Neural cell (in vitro differentiated cells): ENCODE measurements around the gene KLHDC8B. TPM values are rescaled to one million over a fixed set of nuclear protein-coding genes. Genes with fewer than 3 reads are reported as not detected.

Experiments used
- H2AFZ ChIP-seq: fragments of 200-600, 300-800 bp; sonication (generic), shearing (Covaris generic); 2 replicates; pipeline ENCODE4 v1.6.0; 2014; ENCODE audit warnings: low read depth, mild to moderate bottlenecking, antibody characterized with exemption, low read length, moderate library complexity
- H3F3A ChIP-seq: fragments of 200-600 bp; shearing (Covaris generic); 2 replicates; pipeline ENCODE4 v1.6.1; 2016; ENCODE audit warnings: mild to moderate bottlenecking, moderate library complexity, mixed read lengths, antibody characterized with exemption, low read length; ENCODE audit not compliant: insufficient read depth, poor library complexity, severe bottlenecking
- H3K27ac ChIP-seq: fragments of 200-600, 300-800 bp; sonication (generic), shearing (Covaris generic); 2 replicates; pipeline ENCODE4 v1.5.1; 2014; ENCODE audit warnings: mild to moderate bottlenecking, low read length, moderate library complexity
- H3K27me3 ChIP-seq: fragments of 300-800, 200-600 bp; sonication (generic), shearing (Covaris generic); 2 replicates; pipeline ENCODE4 v1.6.0; 2014; ENCODE audit warnings: mild to moderate bottlenecking, low read depth, low read length, moderate library complexity; ENCODE audit not compliant: insufficient read depth
- H3K36me3 ChIP-seq: fragments of 300-800, 200-600 bp; sonication (generic), shearing (Covaris generic); 2 replicates; pipeline ENCODE4 v1.5.1; 2014; ENCODE audit warnings: mild to moderate bottlenecking, antibody characterized with exemption, low read length, moderate library complexity; ENCODE audit not compliant: insufficient read depth
- H3K4me2 ChIP-seq: fragments of 300-800, 200-600 bp; sonication (generic), shearing (Covaris generic); 2 replicates; pipeline ENCODE4 v1.6.0; 2014; ENCODE audit warnings: mild to moderate bottlenecking, low read length
- H3K4me3 ChIP-seq: fragments of 300-800, 200-600 bp; sonication (generic), shearing (Covaris generic); 2 replicates; pipeline ENCODE4 v1.5.1; 2014; ENCODE audit warnings: mild to moderate bottlenecking, low read length, moderate library complexity
- H3K79me2 ChIP-seq: fragments of 200-600 bp; shearing (Covaris generic); replicated peaks from 2 replicates; pipeline ENCODE4 v1.6.0; 2014; ENCODE audit warnings: mild to moderate bottlenecking, low read length, moderate library complexity; ENCODE audit not compliant: insufficient read depth
- H3K9ac ChIP-seq: fragments of 300-800, 200-600 bp; sonication (generic), shearing (Covaris generic); 2 replicates; pipeline ENCODE4 v1.6.1; 2016; ENCODE audit warnings: mild to moderate bottlenecking, low read length, mixed read lengths
- H3K9me2 ChIP-seq: fragments of 200-600 bp; shearing (Covaris generic); 2 replicates; pipeline ENCODE4 v1.6.1; 2016; ENCODE audit warnings: mild to moderate bottlenecking, low read length, mixed read lengths; ENCODE audit not compliant: insufficient read depth
- H3K9me3 ChIP-seq: fragments of 200-600, 300-800 bp; sonication (generic), shearing (Covaris generic); 2 replicates; pipeline ENCODE4 v1.6.1; 2016; ENCODE audit warnings: mild to moderate bottlenecking, mixed run types, low read length, moderate library complexity, mixed read lengths
- H4K20me1 ChIP-seq: fragments of 200-600 bp; shearing (Covaris generic); 2 replicates; pipeline ENCODE4 v1.6.1; 2016; ENCODE audit warnings: mild to moderate bottlenecking, mixed run types; ENCODE audit not compliant: insufficient read depth
- CTCF ChIP-seq: fragments of 450-650 bp; IDR thresholded peaks from 2 replicates; pipeline ENCODE4 v1.5.1; 2014; ENCODE audit warnings: antibody characterized with exemption, mild to moderate bottlenecking, moderate library complexity; ENCODE audit not compliant: poor library complexity, severe bottlenecking
- EP300 ChIP-seq: fragments of 450-650 bp; conservative IDR thresholded peaks from 2 replicates; pipeline ENCODE4 v1.6.1; 2014; ENCODE audit warnings: antibody characterized with exemption, mild to moderate bottlenecking, moderate library complexity; ENCODE audit not compliant: poor library complexity, severe bottlenecking
- EZH2 ChIP-seq: fragments of 200-600, 300-800 bp; shearing (Covaris generic), sonication (generic); IDR thresholded peaks from 2 replicates; pipeline ENCODE4 v1.6.1; 2014; ENCODE audit warnings: antibody characterized with exemption, low read length, borderline replicate concordance, mild to moderate bottlenecking; ENCODE audit not compliant: insufficient read depth, poor library complexity, severe bottlenecking
- MXI1 ChIP-seq: fragments of 450-650 bp; conservative IDR thresholded peaks from 2 replicates; pipeline ENCODE4 v1.6.1; 2014; ENCODE audit warnings: antibody characterized with exemption, mild to moderate bottlenecking; ENCODE audit not compliant: poor library complexity, severe bottlenecking
- POLR2AphosphoS5 ChIP-seq: IDR thresholded peaks from 2 replicates; pipeline ENCODE4 v1.6.1; 2012
- RAD21 ChIP-seq: fragments of 450-650 bp; conservative IDR thresholded peaks from 2 replicates; pipeline ENCODE4 v1.6.1; 2014; ENCODE audit warnings: antibody characterized with exemption, mild to moderate bottlenecking, moderate library complexity
- REST ChIP-seq: IDR thresholded peaks from 2 replicates; pipeline ENCODE4 v1.6.1; 2012; ENCODE audit warnings: borderline replicate concordance
- SMC3 ChIP-seq: fragments of 450-650 bp; conservative IDR thresholded peaks from 2 replicates; pipeline ENCODE4 v1.6.1; 2014; ENCODE audit warnings: antibody characterized with exemption, mild to moderate bottlenecking, moderate library complexity; ENCODE audit not compliant: poor library complexity
- TAF1 ChIP-seq: IDR thresholded peaks from 2 replicates; pipeline ENCODE4 v1.6.1; 2012; ENCODE audit warnings: low read depth
- polyA plus RNA-seq: library from polyadenylated mRNA; depleted of rRNA; stranded (reverse); fragments of >200 nt; gene quantifications from 2 replicates; pipeline ENCODE4 v1.2.3, GENCODE V29; 2014

The KLHDC8B gene
- polyA plus RNA-seq, 1 donor from 2014 or later: 65.1 TPM

GRCh38 chr3:49198161-49198560, 26.8 kb downstream of the KLHDC8B start:
- TF ChIP-seq POLR2AphosphoS5 (no peak), CTCF (no peak), MXI1 (no peak), EP300 (no peak), TAF1 (no peak), REST (no peak), RAD21 (no peak), EZH2 (no peak), SMC3 (no peak)
- no peak overlapping the region for H3K27ac ChIP-seq
- no peaks in the 10 kb centered on the region for H3K79me2 ChIP-seq
- H3K36me3 ChIP-seq: no peaks in the 10 kb centered on the region
- H3K9me3 ChIP-seq: no peaks in the 10 kb centered on the region
- no peaks in the 10 kb centered on the region for H4K20me1 ChIP-seq
- no peak overlapping the region for H3K9ac ChIP-seq
- no peaks in the 10 kb centered on the region for H3K27me3 ChIP-seq
- no peak overlapping the region for H3K4me3 ChIP-seq
- H3F3A ChIP-seq: no peaks in the 10 kb centered on the region
- H2AFZ ChIP-seq: no peak overlapping the region
- H3K9me2 ChIP-seq: no peaks in the 10 kb centered on the region
- no peak overlapping the region for H3K4me2 ChIP-seq

- Histone ChIP-seq H3K27ac (no peak overlapping the region), H3K79me2 (no peaks in the 10 kb centered on the region), H3K9me3 (no peaks in the 10 kb centered on the region), H2AFZ (no peak overlapping the region), H3K9ac (no peak overlapping the region), H3K27me3 (no peaks in the 10 kb centered on the region), H3F3A (no peaks in the 10 kb centered on the region), H4K20me1 (no peaks in the 10 kb centered on the region), H3K4me3 (no peak overlapping the region), H3K4me2 (no peak overlapping the region), H3K9me2 (no peaks in the 10 kb centered on the region), H3K36me3 (no peaks in the 10 kb centered on the region)
- TF ChIP-seq EZH2 (no peak), POLR2AphosphoS5 (no peak), SMC3 (no peak), RAD21 (no peak), CTCF (no peak)
These were observed 27.3 kb downstream of the KLHDC8B start for GRCh38 chr3:49198611-49199230.
